ENCODE results near the gene VIPR1.

DNA sequence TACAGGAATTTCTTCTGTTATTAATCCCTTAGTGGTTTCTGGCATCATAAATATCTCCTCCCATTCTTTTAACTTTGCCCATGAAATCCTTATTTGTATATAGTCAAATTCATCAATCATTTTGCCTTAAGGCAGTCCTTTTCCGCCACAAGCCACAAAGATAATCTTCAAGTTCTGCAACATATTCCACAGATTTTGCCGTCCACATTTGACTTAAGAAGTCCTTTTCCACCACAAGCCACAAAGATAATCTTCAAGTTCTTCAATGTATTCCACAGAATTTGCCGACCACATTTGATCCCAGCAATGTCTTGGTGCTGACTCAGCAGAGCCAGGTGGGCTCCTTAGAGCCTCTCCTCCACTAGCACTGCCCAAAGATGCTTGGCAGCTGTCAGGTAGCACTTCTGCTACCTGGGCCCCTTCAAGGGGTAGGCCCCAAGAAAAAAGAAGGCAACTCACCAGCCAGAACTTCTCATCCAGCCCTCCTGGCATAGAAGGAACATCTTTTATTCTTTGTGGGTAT is 44.3 kb downstream of the VIPR1 start:
- TF ChIP-seq, protein P1, sequence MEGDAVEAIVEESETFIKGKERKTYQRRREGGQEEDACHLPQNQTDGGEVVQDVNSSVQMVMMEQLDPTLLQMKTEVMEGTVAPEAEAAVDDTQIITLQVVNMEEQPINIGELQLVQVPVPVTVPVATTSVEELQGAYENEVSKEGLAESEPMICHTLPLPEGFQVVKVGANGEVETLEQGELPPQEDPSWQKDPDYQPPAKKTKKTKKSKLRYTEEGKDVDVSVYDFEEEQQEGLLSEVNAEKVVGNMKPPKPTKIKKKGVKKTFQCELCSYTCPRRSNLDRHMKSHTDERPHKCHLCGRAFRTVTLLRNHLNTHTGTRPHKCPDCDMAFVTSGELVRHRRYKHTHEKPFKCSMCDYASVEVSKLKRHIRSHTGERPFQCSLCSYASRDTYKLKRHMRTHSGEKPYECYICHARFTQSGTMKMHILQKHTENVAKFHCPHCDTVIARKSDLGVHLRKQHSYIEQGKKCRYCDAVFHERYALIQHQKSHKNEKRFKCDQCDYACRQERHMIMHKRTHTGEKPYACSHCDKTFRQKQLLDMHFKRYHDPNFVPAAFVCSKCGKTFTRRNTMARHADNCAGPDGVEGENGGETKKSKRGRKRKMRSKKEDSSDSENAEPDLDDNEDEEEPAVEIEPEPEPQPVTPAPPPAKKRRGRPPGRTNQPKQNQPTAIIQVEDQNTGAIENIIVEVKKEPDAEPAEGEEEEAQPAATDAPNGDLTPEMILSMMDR (conservative IDR thresholded peaks at IDR 0.05; ENCODE audit: low read depth, low read length): no peak
- TF ChIP-seq EZH2 (IDR thresholded peaks at IDR 0.05; ENCODE audit: low read length, unreplicated experiment): no peak
- TF ChIP-seq EZH2phosphoT487 (IDR thresholded peaks at IDR 0.05; ENCODE audit: borderline replicate concordance, low read length): no peak
